ENCODE measurements around the gene TTI1. TPM values are rescaled to one million over a fixed set of nuclear protein-coding genes. Genes with fewer than 3 reads are reported as not detected.

TTI1 gene
- polyA plus RNA-seq, 1 of the 3 experiments (the other 2 are of a cell fraction): 15.6 TPM

GRCh38 chr20:37990571-37991151 lies 42.6 kb downstream of the TTI1 start (continued):
- TF ChIP-seq, protein P1, sequence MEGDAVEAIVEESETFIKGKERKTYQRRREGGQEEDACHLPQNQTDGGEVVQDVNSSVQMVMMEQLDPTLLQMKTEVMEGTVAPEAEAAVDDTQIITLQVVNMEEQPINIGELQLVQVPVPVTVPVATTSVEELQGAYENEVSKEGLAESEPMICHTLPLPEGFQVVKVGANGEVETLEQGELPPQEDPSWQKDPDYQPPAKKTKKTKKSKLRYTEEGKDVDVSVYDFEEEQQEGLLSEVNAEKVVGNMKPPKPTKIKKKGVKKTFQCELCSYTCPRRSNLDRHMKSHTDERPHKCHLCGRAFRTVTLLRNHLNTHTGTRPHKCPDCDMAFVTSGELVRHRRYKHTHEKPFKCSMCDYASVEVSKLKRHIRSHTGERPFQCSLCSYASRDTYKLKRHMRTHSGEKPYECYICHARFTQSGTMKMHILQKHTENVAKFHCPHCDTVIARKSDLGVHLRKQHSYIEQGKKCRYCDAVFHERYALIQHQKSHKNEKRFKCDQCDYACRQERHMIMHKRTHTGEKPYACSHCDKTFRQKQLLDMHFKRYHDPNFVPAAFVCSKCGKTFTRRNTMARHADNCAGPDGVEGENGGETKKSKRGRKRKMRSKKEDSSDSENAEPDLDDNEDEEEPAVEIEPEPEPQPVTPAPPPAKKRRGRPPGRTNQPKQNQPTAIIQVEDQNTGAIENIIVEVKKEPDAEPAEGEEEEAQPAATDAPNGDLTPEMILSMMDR (IDR thresholded peaks at IDR 0.05): no peak
- TF ChIP-seq JUND (IDR thresholded peaks at IDR 0.05) (no peak), GATA2 (CRISPR knock-in tag; IDR thresholded peaks at IDR 0.05) (peak; percentile 97), RCOR1 (IDR thresholded peaks at IDR 0.05; ENCODE audit: low read length) (peak; percentile 85; the same call in 1 of the 2 replicates), TEAD4 (IDR thresholded peaks at IDR 0.05; ENCODE audit: borderline replicate concordance, insufficient read depth) (no peak), YY1 (IDR thresholded peaks at IDR 0.05; ENCODE audit: low read depth) (no peak), MXI1 (IDR thresholded peaks at IDR 0.05; ENCODE audit: low read depth, low read length) (peak; percentile 53), REST (IDR thresholded peaks at IDR 0.05; ENCODE audit: low read depth, low read length) (no peak), ELF1 (IDR thresholded peaks at IDR 0.05) (no peak), SMC3 (IDR thresholded peaks at IDR 0.05; ENCODE audit: low read depth, low read length) (no peak), FOSL2 (IDR thresholded peaks at IDR 0.05; ENCODE audit: borderline replicate concordance, low read depth) (no peak), PBX3 (IDR thresholded peaks at IDR 0.05) (no peak), GABPA (IDR thresholded peaks at IDR 0.05; ENCODE audit: low read depth) (no peak), MEF2A (IDR thresholded peaks at IDR 0.05; ENCODE audit: borderline replicate concordance, low read depth) (0 out of 2 replicates have a peak, but pooled peaks have one; percentile 16)
- TF ChIP-seq, protein P2, sequence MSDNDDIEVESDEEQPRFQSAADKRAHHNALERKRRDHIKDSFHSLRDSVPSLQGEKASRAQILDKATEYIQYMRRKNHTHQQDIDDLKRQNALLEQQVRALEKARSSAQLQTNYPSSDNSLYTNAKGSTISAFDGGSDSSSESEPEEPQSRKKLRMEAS (IDR thresholded peaks at IDR 0.05; ENCODE audit: low read depth): no peak
